HEK293T (cell line): ENCODE data around the gene KLHL41.
A peak's percentile ranks its signal among the peaks of the same experiment; 100 is the strongest.
"Not testable (repeated sequence)": the region's sequence is repeated elsewhere in the genome, so short reads cannot be mapped to it uniquely, and the experiment has no call there.

Experiments
- NFRKB ChIP-seq: fragments of 450-650 bp; IDR thresholded peaks from 2 replicates; pipeline ENCODE4 v1.6.1; 2016; ENCODE audit warnings: mild to moderate bottlenecking, moderate library complexity
- SUZ12 ChIP-seq: fragments of 450-650 bp; IDR thresholded peaks from 2 replicates; pipeline ENCODE4 v1.6.1; 2016; ENCODE audit warnings: mild to moderate bottlenecking
- TF ChIP-seq, protein P1 (sequence below): fragments of 450-650 bp; IDR thresholded peaks from 2 replicates; pipeline ENCODE4 v1.6.1; 2016

DNA sequence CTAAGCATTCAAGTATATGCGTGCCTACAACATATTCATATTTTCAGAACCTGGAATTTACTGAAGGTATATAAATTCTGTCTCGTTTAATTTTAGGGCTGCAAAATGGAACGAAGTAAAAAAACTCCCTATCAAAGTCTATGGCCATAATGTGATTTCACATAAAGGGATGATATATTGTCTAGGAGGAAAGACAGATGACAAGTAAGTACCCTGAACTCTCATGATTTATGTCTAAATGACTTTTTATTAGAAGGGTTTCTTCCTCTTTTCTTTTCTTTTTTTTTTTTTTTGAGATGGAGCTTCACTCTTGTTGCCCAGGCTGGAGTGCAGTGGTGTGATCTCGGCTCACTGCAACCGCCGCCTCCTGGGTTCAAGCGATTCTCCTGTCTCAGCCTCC, 5.3 kb downstream of the KLHL41 start:
- not testable (repeated sequence) for TF ChIP-seq NFRKB, SUZ12
- TF ChIP-seq, protein P1, sequence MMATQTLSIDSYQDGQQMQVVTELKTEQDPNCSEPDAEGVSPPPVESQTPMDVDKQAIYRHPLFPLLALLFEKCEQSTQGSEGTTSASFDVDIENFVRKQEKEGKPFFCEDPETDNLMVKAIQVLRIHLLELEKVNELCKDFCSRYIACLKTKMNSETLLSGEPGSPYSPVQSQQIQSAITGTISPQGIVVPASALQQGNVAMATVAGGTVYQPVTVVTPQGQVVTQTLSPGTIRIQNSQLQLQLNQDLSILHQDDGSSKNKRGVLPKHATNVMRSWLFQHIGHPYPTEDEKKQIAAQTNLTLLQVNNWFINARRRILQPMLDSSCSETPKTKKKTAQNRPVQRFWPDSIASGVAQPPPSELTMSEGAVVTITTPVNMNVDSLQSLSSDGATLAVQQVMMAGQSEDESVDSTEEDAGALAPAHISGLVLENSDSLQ, result peak; percentile 80
